CD1c-positive myeloid dendritic cell (primary cell): Measurements from ENCODE around the gene WNT8B.
A peak's percentile ranks its signal among the peaks of the same experiment; 100 is the strongest.

Experiments used
- DNase-seq: peaks from one replicate; pipeline ENCODE4 v3.0.0-alpha.2; 2016; ENCODE audit errors: extremely low spot score

The WNT8B gene

DNA sequence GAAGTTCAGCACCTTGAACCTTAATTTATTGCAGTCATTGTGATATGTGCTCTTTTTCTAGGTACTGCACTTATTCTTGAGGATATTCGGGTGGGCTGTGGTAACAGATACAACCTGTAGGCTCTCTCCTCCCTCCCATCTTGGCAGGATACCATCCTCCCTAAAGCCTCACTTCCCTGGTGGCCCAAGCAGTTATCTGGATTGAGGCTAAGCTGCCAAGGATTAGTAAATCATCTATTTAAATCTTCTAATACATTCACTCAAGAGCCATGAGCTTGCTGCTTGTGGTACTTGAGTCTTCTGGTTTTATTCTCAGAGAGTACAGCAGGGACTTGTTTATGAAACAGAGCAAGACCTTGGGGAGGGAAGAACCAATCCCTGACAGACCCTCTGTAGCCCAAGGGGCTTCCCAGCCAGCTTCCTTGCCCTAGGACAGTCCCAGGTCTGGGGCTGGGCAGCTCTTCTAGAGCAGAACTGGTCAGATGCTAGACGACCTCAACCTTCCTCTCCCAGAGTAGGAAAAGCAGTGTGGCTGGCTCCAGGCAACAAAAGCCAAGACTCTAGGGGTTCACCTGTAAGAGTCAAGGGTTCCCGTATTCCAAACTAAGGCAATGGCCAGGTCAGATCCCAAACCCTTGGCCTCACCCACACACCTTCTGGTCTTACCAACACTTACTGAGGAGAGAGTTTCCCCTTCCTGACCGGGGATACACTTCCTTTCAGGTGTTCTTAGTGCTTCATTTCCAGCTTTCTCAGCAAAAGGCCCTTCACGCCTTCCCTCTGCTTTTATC lies 21.3 kb downstream of the WNT8B start:
- no peak for DNase-seq

DNA sequence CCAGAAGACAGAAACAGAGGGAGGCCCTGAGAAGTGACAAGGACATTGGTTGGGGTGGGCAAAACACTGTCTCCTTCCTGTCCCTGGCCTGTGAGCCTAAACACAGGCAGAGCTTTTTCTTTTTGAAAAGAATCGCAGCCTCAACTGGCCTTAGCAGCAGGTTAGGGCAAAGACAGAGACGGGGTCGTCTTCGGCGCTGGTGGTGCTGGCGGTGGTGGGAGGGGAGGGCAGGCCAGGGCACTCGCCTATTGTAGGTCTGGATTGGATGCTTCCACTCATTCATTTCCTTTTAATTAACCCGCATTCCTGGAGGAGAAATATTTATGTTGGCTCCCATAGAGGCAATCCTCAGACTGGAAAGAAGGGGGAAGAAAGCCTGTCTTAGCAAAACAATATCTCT lies 22.6 kb downstream of the WNT8B start:
- no peak for DNase-seq

DNA sequence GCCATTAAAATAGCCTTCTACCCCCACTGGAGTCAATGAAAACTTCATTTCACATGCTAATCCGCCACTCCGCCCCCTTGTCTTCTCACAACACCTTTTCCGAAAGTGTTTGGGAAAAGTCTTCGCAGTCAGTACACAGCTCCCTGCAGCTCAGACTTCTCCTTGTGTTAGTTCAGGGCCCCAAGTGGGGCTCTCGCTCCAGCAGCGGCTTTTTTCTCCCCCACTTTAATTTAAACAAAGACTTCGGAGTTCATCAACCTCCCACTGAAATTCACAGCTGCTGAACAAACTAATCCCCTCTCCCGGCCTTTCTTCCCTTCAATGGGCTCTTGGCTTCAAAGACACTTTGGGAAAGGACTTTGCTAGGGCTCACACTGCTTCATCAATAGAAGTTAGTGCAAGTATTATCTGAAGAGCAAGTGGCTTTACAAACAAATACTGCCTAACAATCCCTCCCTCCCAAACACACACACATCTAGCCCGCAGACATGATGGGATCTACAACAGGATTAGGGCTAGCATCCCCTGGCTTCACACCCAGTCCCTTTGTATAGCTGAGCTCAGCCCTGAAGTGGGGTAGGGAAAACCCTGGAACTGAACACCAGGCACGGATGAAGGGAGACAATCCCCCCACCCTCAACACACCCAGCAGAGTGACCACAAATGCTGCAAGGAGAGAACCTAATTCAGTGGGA lies 23.1 kb downstream of the WNT8B start:
- no peak for DNase-seq

DNA sequence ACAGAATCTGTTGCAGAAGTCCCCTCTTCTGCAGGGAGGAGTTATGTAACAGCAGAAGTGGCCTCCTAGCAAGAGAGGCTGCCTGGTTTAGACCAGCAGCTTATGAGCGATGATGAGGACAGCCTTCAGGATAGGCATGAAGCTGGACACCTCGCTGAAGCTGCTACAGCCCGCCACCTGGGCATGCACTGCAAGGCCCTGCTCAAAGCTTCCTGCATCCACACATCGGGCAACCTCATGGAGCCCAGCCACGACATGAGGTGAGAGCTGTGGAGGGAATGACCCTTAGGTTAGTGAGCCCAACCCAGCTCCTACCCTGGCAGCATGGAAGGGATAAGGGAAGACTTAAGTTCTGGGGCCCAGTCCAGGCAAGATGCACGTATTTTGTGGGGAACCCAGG lies 24.7 kb downstream of the WNT8B start:
- no peak for DNase-seq

DNA sequence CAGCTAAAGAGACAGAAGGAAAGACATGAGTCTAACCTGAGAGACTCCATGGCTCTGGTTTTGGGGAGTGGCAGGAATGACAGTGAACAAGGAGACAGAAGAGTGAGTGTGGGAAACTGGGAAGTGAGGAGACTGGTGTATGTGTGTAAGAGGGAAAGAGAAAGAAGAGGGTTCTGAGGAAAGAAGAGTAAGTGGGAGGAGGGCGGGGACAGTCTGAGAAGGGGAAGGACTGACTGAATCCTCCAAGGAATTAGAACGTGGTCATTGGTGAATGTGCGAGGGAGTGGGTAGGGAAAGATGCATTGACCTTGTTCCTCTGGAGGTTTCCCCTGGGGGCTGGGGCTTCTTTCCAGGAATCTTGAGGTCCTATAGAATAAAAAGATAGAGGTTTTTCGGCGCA lies 26.6 kb downstream of the WNT8B start:
- DNase-seq, result peak; percentile 41

DNA sequence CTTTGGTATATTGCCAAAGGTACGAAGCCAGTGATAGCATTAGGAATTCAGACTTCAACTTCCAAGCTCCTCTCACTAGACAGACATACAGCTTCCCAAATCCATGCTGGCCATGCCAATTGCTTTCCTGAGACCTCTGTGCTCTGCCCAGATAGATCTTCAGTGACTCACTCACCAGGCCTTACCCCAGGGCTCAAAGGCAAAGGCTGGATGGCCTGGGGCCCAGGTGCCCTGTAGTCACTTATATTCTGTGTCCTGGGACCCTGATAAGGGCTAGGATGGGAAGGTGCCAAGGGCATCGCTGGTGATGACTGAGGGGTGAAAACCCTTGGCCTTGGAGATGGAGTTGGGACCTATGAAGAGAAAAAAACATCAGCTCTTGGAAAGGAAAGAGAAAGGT lies 27.7 kb downstream of the WNT8B start:
- no peak for DNase-seq

DNA sequence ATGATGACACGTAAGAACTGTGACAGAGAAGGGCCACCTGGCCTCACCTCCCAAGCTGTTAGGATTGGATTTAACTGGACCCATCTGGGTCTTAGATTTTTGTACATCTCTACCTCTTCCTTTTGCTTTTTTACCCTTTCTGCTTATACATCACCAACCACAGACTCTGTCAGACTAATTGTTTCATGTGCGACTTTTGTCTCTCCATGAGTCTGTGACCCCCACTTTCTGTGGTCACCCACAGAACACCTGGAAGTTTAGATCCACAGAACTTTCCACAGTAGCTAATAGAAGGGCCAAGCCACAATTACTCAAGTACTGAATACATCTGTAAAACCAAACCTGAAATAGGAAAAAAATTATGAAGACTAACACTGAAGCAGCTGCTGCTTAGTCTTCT lies 33.8 kb downstream of the WNT8B start:
- DNase-seq, result no peak

DNA sequence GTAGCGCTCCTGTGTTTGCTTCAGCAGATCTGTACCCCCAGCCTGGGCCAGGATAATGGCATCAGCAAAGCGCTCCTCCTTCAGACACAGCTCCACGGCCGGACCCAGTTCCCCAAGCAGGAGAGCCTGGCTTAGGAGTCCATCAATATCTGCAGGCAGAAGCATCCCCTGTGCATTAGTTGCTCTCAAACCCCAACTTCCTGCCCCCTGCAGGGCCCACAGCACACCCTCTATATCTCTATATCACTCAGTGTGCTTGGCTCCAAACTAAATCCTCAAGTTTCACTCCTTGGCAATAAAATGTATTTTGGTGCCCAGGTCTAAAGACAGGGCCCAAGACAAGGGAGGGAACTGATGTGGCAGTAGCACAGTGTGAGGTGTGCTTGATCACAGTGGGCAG lies 35.2 kb downstream of the WNT8B start:
- DNase-seq, result no peak

DNA sequence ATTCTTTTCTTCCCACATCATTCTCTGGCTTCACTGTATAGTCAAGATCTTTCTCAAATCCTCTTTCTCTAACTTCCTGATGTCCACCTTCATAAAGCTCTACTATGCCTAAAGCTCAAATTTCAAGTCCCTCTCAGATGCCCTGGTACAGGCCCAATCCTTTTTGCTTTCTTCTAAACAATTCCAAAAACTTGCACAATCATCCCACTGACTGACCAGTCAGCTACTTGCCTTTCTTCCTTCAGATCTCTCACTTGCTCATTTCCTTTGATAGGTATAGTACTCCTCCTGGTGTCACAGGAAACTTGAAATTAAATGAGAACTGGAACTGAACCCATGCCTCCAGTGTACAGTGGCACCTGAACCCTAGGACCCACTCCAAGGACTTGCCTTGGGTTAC lies 38.6 kb downstream of the WNT8B start:
- DNase-seq, result no peak

DNA sequence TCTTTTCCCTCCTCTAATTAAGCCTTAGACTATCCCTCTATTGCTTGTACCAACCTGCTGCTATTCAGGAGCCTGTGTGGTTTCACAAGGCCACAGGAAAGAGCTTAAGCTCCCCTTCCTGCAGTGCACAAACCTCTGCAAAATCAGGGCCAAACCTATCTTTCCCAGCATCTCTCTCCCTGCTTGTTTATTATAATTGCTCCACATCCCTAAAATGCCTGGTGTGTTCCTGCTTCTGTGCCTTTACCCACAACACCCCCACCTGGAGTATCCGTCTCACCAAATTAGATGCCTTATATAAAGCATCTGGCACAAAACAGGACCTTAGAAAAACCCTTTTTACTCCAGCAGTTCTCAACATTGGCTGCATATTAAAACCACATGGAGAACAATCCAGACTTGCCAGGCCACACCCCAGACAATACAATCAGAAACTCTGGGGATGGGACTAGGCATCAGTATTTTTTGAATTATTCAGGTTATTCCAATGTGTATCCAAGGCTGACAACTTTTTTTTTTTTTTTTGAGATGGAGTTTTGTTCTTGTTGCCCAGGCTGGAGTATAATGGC lies 40.2 kb downstream of the WNT8B start:
- no peak for DNase-seq

DNA sequence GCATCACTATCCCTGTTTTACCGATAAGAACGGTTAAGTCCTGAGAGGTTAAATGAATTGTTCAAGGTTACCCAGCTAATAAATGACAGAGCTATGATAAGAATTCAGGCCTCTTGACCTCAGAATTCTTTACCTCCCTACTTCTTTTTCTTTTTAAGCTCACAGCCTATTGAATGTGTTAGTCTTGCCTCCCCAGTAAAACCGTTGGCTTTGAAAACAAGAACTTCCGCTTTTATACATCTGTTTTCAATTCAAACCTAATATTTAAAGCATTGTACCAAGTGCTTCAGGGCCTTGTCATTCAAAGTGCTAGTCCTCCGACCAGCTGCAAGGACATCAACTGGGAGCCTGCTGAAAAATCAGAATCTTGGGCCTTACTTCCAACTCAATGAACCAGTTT lies 41.3 kb downstream of the WNT8B start:
- no peak for DNase-seq

DNA sequence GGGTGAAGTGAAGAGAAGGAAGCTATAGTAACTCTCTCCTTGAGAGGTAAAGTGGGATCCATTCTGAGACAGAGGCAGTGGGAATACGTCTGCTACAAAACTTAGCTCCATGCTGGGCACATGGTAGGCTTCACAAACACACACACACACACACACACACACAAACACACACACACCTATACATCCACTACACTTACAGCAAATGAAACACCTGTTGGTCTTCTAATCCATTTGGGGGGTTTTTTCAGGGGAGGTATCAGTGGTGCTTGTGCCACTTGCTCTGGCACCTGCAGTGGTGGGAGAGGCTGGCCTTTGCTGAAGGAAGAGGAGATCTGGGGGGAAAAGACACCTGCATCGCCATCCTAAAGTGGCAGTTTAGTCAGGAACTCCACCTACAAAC lies 42.4 kb downstream of the WNT8B start:
- DNase-seq, result no peak

DNA sequence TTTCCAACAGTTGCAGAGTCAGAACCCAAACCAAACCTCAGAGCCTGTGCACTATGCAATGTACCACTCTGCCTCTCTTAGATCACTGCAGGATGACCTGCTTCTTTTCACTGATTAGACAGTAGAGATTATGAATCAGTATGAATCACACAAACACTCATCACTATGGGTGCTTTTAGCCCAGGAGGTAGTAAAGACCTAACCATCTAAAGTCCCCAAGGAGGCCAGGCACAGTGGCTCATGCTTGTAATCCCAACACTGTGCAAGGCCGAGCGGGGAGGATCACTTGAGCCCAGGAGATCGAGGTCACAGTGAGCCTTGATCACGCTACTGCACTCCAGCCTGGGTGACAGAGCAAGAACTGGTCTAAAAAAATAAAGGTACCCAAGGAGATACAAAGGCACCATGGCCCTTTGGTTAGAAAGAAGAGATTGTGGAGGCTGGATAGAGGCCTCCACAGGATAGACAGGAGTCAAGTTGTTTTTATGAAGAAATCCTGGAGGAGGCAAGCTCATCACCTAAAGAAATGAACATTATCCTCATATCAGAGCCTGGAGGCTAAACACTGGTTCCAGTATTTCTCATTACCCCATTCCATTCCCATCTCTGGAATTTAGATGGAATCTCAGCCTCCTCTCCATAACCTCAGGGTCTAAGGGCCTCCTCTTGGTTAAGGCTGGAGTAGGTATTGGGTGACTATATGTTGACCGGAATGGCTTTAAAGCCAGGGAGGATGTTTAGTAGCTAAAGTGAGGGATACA lies 44.0 kb downstream of the WNT8B start:
- no peak for DNase-seq

DNA sequence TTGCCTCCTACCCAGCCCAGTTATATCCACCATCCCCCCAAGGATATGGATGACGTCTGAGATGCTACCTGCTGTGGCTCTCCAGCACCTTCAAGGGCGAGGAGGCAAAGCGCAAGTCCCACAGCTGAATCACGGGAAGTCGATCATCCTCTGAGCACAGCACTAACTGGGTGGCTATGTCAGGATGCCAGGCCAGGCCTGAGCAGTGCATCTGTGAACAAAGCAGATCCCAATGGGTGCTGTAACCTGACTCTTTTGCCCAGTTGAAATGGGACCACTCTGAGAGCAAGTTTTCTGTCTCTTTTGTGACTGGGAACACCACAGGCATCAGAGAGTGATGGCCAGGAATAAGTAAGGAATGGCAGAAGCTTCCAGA lies 44.5 kb downstream of the WNT8B start:
- DNase-seq, result no peak

DNA sequence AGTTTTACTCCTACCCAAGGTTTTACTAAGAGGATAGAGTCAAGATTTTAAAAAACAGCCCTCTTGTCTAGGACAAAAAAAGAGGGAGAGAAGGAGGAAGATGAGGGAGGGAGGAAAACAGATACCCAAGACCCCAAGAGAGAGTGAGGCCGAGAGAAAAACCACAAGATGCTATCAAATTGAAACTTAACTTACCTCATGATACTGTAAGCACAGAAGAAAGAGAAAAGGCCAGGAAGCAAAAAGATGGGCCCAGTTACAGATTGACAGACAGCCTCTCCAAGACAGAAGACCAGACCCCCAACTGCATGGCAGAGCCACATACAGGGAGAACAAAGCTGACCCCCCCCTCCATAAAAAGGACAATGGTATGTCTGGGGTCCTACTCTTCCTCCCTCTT lies 45.5 kb downstream of the WNT8B start:
- DNase-seq, result no peak

DNA sequence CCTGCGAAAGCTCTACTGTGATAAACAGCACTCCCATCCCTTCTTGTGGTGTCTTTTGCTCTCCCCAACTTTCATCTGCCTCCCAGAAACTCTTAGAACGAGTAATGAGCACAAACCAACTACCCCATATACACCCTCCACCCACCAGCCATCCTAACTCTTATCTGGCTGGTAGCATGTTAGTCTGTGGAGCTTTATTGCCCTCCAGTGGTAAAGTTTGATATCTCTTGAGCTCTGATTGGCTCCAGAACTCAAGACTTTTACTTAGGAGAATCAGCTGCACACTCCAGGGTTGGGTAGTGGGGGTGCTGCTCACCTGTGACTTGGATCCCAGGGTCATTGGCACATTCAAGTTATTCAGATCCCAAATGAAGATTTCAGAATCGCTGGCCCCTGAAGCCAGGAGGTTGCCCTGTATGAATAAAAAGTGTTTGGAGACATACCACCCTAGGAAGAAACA lies 45.9 kb downstream of the WNT8B start:
- peak; percentile 67 for DNase-seq

DNA sequence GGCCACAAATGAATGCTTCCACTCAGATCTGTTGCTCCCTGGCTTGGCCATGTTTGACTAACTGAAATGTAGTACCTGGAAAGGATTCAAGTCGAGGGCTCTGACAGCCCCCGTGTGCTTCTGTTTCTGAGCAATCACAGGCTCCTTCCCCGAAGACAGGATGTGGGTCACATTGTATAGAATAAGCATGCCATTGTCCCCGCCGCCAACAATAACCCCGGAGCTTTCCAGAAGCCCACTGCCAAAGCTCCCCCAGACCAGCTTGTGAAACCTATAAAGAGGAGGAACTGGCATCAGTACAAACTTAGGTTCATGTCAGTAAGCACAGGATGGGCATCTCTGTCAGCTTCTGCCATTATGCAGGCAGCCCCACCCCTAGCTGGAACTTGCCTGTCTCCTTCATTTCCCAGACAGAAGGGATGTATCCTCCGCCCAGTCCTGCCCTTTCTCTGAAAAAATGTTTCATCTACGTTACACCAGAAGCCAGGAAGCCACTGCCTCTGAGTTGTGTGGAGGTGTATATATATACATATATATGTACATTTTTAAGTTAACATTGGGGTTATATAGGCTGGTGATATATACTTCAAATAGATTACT lies 46.5 kb downstream of the WNT8B start:
- DNase-seq, result no peak

DNA sequence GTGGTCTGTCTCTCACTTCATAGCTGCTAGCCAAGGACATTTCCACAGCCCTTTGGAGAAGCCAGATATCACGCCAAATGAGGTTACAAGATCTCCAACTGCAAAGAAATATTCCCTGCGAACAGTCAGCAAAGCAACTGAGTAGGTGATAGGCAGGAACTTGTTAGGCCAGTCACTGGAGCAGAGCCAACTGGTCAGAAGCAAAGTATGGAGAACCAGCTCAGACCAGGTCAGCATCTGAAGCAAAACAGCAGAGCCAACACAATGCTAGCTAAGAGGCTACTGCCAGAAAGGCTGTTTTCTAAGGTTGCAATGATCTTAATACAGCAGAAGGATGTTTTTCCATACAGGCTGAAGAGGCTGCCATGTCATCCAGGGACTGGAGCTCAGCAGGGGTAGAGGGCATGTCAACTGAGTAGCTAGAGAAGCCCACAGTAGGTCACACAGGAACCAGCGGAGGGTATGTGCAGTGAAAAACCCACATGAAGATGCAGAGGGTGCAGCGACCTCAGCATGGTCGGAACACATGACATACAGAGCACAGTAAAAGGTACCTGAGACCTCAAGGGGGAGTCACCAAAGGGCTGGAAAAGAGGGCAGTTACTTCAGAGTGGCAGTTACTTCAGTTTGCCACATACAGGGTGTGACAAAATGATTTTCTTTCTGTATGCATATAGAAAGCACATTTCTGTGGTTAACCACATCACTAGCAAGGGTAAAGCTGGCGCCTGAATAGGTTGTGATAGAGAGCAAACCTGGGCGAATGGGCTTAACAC lies 47.9 kb downstream of the WNT8B start:
- peak; percentile 35 for DNase-seq

DNA sequence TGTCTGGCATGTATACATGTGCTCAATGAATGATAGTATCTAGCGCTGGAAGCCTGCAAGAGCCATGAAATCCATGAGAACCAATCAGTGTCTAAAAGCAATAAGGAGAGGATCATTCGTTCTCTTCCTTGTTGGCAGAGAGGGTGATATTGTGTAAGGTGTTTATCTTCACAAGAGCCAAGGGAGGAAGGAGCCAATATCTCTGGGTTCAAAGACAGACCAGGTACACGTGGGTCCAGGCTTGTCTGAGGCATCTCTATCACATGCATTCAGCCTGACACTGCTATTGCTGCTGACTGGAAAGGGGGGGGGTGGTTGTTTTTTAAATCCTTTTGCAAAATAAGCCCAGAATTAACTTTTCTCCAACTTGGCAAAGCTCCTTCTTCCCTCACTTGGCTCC lies 52.8 kb downstream of the WNT8B start:
- no peak for DNase-seq

DNA sequence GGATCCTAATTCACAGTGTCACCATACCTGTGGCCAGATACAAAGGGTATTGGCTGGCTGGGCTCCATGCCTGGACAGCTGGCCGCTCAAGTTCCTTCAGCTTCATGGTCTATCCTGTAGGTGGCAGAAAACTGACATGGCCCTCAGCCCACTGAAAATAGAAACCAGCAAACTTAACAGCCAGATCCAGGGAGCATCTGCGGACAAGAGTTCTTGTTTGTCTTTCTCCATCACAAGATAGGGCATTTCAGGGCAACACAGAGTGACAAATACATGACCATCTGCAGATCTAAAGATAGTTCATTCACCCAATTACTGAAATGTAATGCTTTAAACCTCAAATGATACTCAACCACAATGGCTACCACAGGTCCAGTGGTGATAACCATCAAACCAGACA lies 54.0 kb downstream of the WNT8B start:
- DNase-seq, result no peak

DNA sequence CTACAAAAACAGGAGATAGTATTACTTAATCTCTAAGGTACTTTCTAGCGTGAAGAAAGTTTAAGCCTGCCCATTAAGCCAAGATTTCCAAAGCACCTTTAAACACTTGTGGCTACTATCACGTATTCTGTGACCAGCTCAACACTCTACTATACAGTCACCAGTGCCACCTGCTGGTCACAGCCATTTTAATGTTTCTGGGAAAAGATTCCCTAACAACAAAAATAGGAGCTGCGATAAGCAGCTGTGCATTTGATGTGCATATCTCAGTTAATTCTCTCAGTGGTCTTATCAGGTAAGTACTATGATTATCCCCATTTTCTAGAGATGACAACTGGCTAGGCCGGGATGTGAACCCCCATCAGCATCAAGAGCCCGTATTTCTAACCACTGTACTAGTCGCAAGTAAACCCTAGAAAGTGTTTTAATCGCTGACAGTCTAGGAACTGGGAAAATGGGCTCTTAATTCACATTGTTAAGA lies 56.0 kb downstream of the WNT8B start:
- DNase-seq, result peak; percentile 73
